Activated CD4-positive, alpha-beta T cell treated with anti-CD3 and anti-CD28 coated beads for 24 hours (primary cell): ENCODE measurements around the gene SLC17A6.

ENCODE experiments used
- DNase-seq, 2 donors: peaks; one replicate each; pipeline ENCODE4 v3.0.0-alpha.2; 2020; ENCODE audit warnings: low read depth in 2 of 2

The SLC17A6 gene

DNA sequence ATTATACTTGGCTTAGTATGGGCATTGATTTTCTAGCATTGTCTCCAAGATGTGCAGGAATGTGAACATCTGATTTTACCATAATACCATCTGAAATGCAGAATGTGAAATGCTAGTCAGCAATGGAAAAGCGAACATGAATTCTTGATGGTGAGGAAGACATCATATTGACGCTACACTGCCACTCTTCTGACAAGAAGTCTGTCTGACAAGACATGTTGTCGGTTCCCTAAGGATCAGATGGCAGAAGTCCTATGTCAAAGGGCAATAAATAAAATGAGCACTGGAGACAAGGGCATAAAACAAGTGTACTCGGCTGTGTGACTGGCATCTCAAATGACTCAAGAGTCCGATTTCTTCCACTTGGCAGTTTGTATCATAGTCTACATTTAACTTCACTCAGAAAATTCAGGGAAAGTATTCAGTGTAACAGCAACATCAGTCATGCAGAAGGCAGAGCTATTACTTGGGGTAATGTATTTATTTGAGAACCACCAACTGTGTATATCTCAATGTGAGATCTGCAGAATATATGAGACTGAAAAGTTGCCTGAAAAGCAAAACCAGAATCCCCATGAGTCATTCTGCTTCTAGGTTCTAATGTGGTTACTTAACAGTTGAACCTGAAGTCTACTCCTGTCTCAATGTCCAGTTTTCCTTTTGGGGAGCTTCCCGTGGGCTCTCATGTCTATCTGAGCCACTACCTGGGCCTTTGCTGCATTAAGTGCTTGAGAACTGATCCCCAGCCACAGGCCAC lies 51.5 kb downstream of the SLC17A6 start:
- no peak for DNase-seq

DNA sequence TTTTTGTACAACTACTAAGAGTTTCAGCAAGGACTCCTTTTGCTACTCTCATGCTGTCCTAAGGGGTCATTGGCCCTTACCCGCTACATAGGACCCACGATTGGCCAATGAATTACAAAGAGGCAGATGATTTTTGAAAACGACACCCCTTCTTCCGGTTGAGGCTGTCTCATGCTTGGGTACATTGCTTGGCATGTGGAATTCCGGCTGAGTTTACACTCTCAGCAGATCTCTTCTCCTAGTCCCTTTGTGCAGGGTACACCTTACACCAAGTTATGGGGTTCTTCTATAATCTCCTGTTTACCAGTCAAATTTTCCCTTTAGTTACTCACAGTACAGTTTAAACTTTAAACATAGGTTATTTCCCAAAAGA lies 52.1 kb downstream of the SLC17A6 start:
- DNase-seq: no peak

DNA sequence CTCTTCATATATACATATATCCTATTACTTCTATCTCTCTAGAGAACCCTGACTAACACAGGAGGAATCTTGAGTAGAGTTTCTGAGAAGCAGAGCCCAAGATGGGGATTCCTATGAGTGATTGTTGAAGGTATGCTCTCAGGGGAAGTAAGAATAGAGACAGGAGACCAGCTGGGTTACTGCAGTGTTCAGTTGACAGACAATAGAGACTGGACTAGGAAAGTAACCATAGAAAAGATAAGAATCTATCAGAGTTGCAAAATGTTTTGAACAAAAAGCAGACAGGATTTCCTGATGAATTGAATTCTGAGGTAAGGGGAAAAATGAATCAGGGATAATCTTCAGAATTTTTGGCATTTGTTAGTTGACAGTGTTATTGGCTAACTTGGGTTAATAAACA lies 54.4 kb downstream of the SLC17A6 start:
- DNase-seq: no peak

DNA sequence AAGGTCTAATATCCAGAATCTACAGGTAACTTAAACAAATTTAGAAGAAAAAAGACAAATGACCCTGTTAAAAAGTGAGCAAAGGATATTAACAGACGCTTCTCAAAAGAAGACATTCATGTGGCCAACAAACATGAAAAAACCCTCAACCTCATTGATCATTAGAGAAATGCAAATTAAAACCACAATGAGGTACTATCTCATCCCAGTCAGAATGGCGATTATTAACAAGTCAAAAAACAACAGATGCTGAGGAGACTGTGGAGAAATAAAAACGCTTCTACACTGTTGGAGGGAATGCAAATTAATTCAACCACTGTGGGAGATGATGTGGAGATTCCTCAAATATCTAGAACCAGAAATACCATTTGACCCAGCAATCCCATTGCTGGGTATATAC lies 67.2 kb downstream of the SLC17A6 start:
- no peak for DNase-seq

DNA sequence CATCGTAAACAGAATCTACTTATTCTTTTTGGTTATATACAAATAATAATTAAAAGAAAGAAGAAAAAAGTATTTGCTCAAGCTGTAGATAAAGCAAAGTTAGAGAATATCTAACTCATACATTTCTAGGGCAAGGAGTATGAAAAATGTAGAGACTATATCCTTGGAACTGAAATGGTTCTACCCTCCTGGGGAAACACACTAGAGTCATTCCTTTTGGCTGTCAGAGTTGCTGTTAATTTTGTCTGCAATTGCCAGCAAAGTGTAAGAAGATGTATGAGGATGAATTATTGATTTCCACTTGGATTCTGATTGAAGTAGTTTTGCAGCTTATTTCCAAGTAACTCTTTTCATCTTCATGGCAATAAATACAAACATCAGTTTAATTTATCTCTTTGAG lies 69.1 kb downstream of the SLC17A6 start:
- no peak for DNase-seq

DNA sequence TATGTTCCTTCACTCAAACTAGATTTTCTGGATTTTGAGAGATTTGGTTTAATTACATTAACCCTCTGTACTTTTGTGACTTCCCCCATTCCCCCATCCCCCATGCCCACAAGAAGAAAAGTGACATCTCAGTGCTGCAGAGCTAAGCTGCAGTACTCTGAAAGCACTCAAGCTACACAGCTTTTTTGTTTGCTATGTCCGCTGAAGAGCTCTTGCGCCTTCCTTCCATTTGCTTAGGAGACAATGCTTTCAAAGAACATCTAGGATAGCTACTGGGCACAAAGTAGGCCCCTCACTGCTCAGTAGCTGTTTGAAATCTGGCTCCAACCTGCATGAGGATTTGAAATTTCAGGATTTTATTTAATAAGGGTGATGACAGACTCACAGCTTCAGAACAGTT lies 69.7 kb downstream of the SLC17A6 start:
- no peak for DNase-seq

DNA sequence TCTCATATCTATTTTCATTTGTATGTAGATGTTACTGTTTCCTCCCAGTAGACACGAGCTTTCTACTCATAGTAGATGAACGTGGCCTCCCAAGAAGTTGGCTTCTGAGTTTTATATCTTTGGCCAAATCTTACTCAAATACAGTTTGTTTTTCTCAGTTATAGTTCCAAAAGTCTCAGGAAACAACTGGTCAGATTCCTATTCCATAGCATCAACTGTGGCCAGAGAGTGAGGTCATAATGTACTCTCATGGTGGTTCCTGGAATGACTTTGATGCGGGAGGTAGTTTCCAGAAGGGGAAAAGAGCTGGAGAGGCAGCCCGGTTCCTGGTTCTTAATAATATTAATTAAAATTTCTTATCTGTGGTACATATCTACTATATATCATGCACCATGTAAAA lies 77.3 kb downstream of the SLC17A6 start:
- DNase-seq: no peak

DNA sequence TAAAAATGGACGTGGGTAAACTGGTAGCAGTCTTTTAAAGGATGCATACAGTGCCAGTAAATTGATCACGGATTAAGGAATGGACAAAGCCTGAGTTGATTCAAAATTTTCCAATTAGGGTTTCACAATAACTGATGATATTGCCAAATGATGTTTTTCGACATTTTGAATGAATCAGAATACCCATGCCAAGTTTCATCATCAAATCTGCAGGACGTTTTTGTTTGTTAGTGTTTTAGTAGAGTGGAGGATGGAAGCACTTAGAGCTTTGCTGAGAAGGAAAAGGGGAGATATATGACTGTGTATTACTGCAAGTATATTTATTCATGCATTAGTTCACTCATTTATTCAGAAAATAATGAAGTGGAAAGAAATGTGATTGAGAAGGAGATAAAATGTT lies 78.3 kb downstream of the SLC17A6 start:
- DNase-seq: no peak

DNA sequence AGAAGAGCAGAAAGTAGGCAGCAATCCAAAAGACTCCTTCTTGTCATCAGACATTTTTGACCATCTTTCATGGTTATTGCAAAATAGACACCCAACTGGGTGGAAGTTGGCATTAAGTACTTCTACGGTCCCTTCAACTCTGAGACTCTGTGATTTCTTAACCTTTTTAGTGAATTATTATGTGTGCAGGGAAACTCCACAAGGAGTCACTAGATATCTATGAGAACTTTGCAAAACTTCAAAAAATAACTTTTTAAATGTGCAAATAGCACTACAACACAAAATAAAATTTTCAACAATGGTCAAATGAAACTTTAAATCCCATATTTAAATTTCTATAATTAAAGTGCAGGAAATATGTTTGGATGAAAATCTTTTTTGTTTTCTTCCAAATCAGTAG lies 88.7 kb downstream of the SLC17A6 start:
- DNase-seq: no peak
